Measurements from ENCODE around the gene CRB1. TPM values are rescaled to one million over a fixed set of nuclear protein-coding genes. Genes with fewer than 3 reads are reported as not detected.

CRB1 gene
- polyA plus RNA-seq, 1 donor (not counting 4 experiments of a cell fraction or from before 2014, with no cell fraction given) = 0.04 TPM

DNA sequence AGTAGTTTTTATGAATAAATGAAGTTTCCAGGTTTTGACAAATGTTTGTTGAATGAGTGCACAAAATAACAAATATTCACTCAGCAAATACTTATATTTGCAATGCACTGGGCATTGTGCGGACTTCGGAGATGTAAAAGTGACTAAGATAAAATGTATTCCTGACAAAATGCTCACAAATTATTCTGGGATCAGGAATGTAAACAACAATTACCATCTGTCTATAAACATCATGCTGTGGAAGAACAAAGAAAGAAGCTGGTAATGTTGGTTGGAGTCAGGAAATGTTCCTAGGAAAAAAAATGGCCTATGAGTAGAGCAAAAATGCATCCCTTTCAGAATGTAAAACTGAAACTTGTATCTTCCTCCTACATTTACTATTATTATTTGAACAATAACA, 68.5 kb downstream of the CRB1 start:
- H3K4me3 ChIP-seq (ENCODE audit: control insufficient read depth in 2 of 3, extremely low read depth in 1 of 3, insufficient read depth in 2 of 3, low read depth in 1 of 3, low read length in 3 of 3) = no peak overlapping the region
- H3K27me3 ChIP-seq (ENCODE audit: control insufficient read depth, extremely low read depth, insufficient read depth, low read length) = no peaks in the 10 kb centered on the region
- H3K27ac ChIP-seq (ENCODE audit: control insufficient read depth, insufficient read depth, low read length) = no peak overlapping the region
- no peak for DNase-seq (ENCODE audit: low read depth, low spot score)
- H3K79me2 ChIP-seq (ENCODE audit: control insufficient read depth, insufficient read depth, low read length) = no peaks in the 10 kb centered on the region
- no peaks in the 10 kb centered on the region for H3K4me1 ChIP-seq (ENCODE audit: control insufficient read depth, extremely low read depth, insufficient read depth, low read length)
- H4K20me1 ChIP-seq (ENCODE audit: control insufficient read depth, extremely low read depth, insufficient read depth, low read length) = no peaks in the 10 kb centered on the region
- H3K9me1 ChIP-seq (ENCODE audit: control insufficient read depth, extremely low read depth, insufficient read depth, low read length) = no peaks in the 10 kb centered on the region
- no peak overlapping the region for H2AFZ ChIP-seq (ENCODE audit: control insufficient read depth, low read length)
- TF ChIP-seq EZH2 (IDR thresholded peaks at IDR 0.05; ENCODE audit: low read length) (no peak), CTCF (optimal IDR thresholded peaks at IDR 0.05 in 1 of 3, IDR thresholded peaks at IDR 0.05 in 1 of 3, conservative IDR thresholded peaks at IDR 0.05 in 1 of 3; ENCODE audit: extremely low read depth in 1 of 3, insufficient read depth in 2 of 3, low read length in 3 of 3) (no peak)
- no peak overlapping the region for H3K4me2 ChIP-seq (ENCODE audit: control insufficient read depth, extremely low read depth, insufficient read depth, low read depth, low read length)
- no peaks in the 10 kb centered on the region for H3K36me3 ChIP-seq (ENCODE audit: control insufficient read depth in 2 of 2, extremely low read depth in 1 of 2, insufficient read depth in 2 of 2, low read length in 2 of 2)
- H3K9me3 ChIP-seq (ENCODE audit: control insufficient read depth, low read depth, low read length) = no peaks in the 10 kb centered on the region
- dilution Hi-C loops (cut with MboI; ENCODE audit: extremely low pct_ligation_motif_present, low sequenced_read_pairs) = no loop called here
- FAIRE-seq = no peak
- no peak overlapping the region for H3K9ac ChIP-seq (ENCODE audit: control insufficient read depth, extremely low read depth, insufficient read depth, low read length)

DNA sequence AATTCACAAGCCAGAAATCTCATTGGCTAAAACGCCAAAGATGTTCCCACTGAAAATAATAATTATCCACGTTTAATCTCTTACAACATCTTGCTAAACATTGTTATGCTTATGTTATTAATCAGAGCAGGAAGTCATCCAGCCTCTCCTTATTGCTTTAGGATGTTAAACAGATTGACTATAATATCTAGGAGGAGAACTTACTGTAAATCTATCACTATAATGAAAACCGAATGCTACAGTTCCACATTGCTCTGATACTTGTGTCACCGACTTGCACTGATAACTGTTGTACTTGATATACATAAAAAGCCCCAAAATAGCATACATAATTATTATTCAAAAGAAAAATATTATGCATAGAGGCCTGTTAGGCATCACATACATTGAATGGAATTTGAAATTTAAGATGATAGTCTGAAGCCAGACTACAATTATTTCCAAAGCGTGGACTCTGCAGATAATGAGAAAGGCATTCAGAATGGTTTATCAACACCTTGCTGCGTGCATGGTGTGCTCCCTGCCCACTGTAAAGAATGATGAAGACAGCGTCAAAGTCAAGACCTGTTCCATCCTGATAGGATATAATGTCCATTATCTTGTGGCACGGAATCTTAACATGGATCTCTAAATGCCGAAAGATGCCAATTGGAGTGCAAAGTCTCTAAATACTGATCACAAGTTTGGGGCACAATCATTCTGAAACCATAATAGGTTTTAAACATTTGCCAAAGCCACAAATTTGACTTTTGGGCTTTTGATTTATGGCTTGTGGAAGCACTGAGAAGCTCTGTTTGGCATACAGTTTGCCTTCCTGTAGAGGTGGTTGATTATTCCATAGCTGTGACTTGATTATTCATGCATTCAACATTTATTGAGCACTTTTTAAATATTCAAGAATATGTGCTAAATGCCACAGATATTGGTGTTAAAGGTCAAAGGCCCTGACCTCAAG, 71.3 kb downstream of the CRB1 start:
- Histone ChIP-seq H4K20me1 (ENCODE audit: control insufficient read depth, extremely low read depth, insufficient read depth, low read length) (no peaks in the 10 kb centered on the region), H3K27me3 (ENCODE audit: control insufficient read depth, extremely low read depth, insufficient read depth, low read length) (peaks cover 3% of the 10 kb centered on the region), H3K9me3 (ENCODE audit: control insufficient read depth, low read depth, low read length) (no peaks in the 10 kb centered on the region), H3K4me2 (ENCODE audit: control insufficient read depth, extremely low read depth, insufficient read depth, low read depth, low read length) (no peak overlapping the region), H2AFZ (ENCODE audit: control insufficient read depth, low read length) (no peak overlapping the region), H3K36me3 (ENCODE audit: control insufficient read depth in 2 of 2, extremely low read depth in 1 of 2, insufficient read depth in 2 of 2, low read length in 2 of 2) (no peaks in the 10 kb centered on the region), H3K79me2 (ENCODE audit: control insufficient read depth, insufficient read depth, low read length) (no peaks in the 10 kb centered on the region), H3K9me1 (ENCODE audit: control insufficient read depth, extremely low read depth, insufficient read depth, low read length) (no peaks in the 10 kb centered on the region), H3K27ac (ENCODE audit: control insufficient read depth, insufficient read depth, low read length) (no peak overlapping the region), H3K9ac (ENCODE audit: control insufficient read depth, extremely low read depth, insufficient read depth, low read length) (no peak overlapping the region), H3K4me3 (ENCODE audit: control insufficient read depth in 2 of 3, extremely low read depth in 1 of 3, insufficient read depth in 2 of 3, low read depth in 1 of 3, low read length in 3 of 3) (no peak overlapping the region), H3K4me1 (ENCODE audit: control insufficient read depth, extremely low read depth, insufficient read depth, low read length) (no peaks in the 10 kb centered on the region)
- TF ChIP-seq EZH2 (IDR thresholded peaks at IDR 0.05; ENCODE audit: low read length) = no peak
- TF ChIP-seq CTCF (optimal IDR thresholded peaks at IDR 0.05 in 1 of 3, IDR thresholded peaks at IDR 0.05 in 1 of 3, conservative IDR thresholded peaks at IDR 0.05 in 1 of 3; ENCODE audit: extremely low read depth in 1 of 3, insufficient read depth in 2 of 3, low read length in 3 of 3) = no peak
- FAIRE-seq = no peak
- DNase-seq (ENCODE audit: low read depth, low spot score) = no peak
- dilution Hi-C loops (cut with MboI; ENCODE audit: extremely low pct_ligation_motif_present, low sequenced_read_pairs) = no loop called here

Measured in keratinocyte (primary cell).